ENCODE data around the gene SIPA1L3.

SIPA1L3 gene

GRCh38 chr19:37930416-37930815 is 23.4 kb downstream of the SIPA1L3 start:
- Histone ChIP-seq H3K4me3 (no peak overlapping the region), H3K36me3 (peaks cover 10% of the 10 kb centered on the region), H4K20me1 (no peaks in the 10 kb centered on the region; the same call in 1 of the 2 replicates), H3K4me2 (peak overlapping the region; percentile 96; the same call in 1 of the 2 replicates), H3K27ac (no peak overlapping the region), H3K9me3 (peaks cover 9% of the 10 kb centered on the region), H3K9ac (no peak overlapping the region), H3K27me3 (no peaks in the 10 kb centered on the region), H3K4me1 (peaks cover 82% of the 10 kb centered on the region)
- TF ChIP-seq Cebpa-rat (IDR thresholded peaks at IDR 0.05): no peak

GRCh38 chr19:37931881-37932655 is 25.1 kb downstream of the SIPA1L3 start:
- Histone ChIP-seq H3K4me2 (peak overlapping the region; percentile 96), H3K4me1 (peaks cover 67% of the 10 kb centered on the region), H4K20me1 (no peaks in the 10 kb centered on the region; the same call in 1 of the 2 replicates), H3K4me3 (peak overlapping the region; percentile 61), H3K9ac (peak overlapping the region; percentile 74), H3K9me3 (peaks cover 24% of the 10 kb centered on the region), H3K27ac (peak overlapping the region; percentile 79), H3K27me3 (no peaks in the 10 kb centered on the region), H3K36me3 (peaks cover 22% of the 10 kb centered on the region)
- TF ChIP-seq Cebpa-rat (IDR thresholded peaks at IDR 0.05): no peak

GRCh38 chr19:37932985-37933936 is 26.3 kb downstream of the SIPA1L3 start:
- peaks cover 24% of the 10 kb centered on the region for H3K9me3 ChIP-seq
- H3K9ac ChIP-seq: peak overlapping the region; percentile 74
- peaks cover 22% of the 10 kb centered on the region for H3K36me3 ChIP-seq
- peak overlapping the region; percentile 79 for H3K27ac ChIP-seq
- peaks cover 61% of the 10 kb centered on the region for H3K4me1 ChIP-seq
- H4K20me1 ChIP-seq: no peaks in the 10 kb centered on the region; the same call in 1 of the 2 replicates
- H3K4me3 ChIP-seq: peak overlapping the region; percentile 61; the same call in 1 of the 2 replicates
- peak overlapping the region; percentile 96 for H3K4me2 ChIP-seq
- no peak for TF ChIP-seq Cebpa-rat (IDR thresholded peaks at IDR 0.05)
- H3K27me3 ChIP-seq: no peaks in the 10 kb centered on the region

GRCh38 chr19:37933937-37934358 is 26.9 kb downstream of the SIPA1L3 start:
- Histone ChIP-seq H4K20me1 (no peaks in the 10 kb centered on the region; the same call in 1 of the 2 replicates), H3K36me3 (peaks cover 27% of the 10 kb centered on the region), H3K4me2 (peak overlapping the region; percentile 96), H3K4me3 (no peak overlapping the region), H3K9me3 (peaks cover 24% of the 10 kb centered on the region), H3K9ac (no peak overlapping the region), H3K27ac (no peak overlapping the region), H3K4me1 (peaks cover 54% of the 10 kb centered on the region), H3K27me3 (no peaks in the 10 kb centered on the region)
- TF ChIP-seq Cebpa-rat (IDR thresholded peaks at IDR 0.05): no peak

- Histone ChIP-seq H4K20me1 (no peaks in the 10 kb centered on the region; the same call in 1 of the 2 replicates), H3K4me1 (peaks cover 40% of the 10 kb centered on the region), H3K4me3 (no peak overlapping the region), H3K4me2 (no peak overlapping the region), H3K27ac (no peak overlapping the region), H3K9me3 (peaks cover 24% of the 10 kb centered on the region), H3K9ac (no peak overlapping the region), H3K27me3 (no peaks in the 10 kb centered on the region), H3K36me3 (peaks cover 38% of the 10 kb centered on the region)
- TF ChIP-seq Cebpa-rat (IDR thresholded peaks at IDR 0.05): no peak
These were observed 28.3 kb downstream of the SIPA1L3 start for GRCh38 chr19:37935341-37935740.

- no peak overlapping the region for H3K27ac ChIP-seq
- H3K27me3 ChIP-seq: no peaks in the 10 kb centered on the region
- no peak overlapping the region for H3K9ac ChIP-seq
- no peak overlapping the region for H3K4me2 ChIP-seq
- H3K9me3 ChIP-seq: peaks cover 24% of the 10 kb centered on the region
- no peak overlapping the region for H3K4me3 ChIP-seq
- no peak for TF ChIP-seq Cebpa-rat (IDR thresholded peaks at IDR 0.05)
- no peaks in the 10 kb centered on the region; the same call in 1 of the 2 replicates for H4K20me1 ChIP-seq
- H3K4me1 ChIP-seq: peaks cover 32% of the 10 kb centered on the region
- H3K36me3 ChIP-seq: peaks cover 38% of the 10 kb centered on the region
These were observed 29.2 kb downstream of the SIPA1L3 start for GRCh38 chr19:37936166-37936565.

- peaks cover 24% of the 10 kb centered on the region for H3K4me1 ChIP-seq
- no peaks in the 10 kb centered on the region; the same call in 1 of the 2 replicates for H4K20me1 ChIP-seq
- H3K27ac ChIP-seq: no peak overlapping the region
- peaks cover 38% of the 10 kb centered on the region for H3K36me3 ChIP-seq
- no peak overlapping the region for H3K4me3 ChIP-seq
- no peak overlapping the region for H3K4me2 ChIP-seq
- no peaks in the 10 kb centered on the region for H3K27me3 ChIP-seq
- peaks cover 24% of the 10 kb centered on the region for H3K9me3 ChIP-seq
- no peak for TF ChIP-seq Cebpa-rat (IDR thresholded peaks at IDR 0.05)
- no peak overlapping the region for H3K9ac ChIP-seq
These were observed 29.9 kb downstream of the SIPA1L3 start for GRCh38 chr19:37936886-37937285.

- Histone ChIP-seq H3K9ac (no peak overlapping the region), H3K4me3 (no peak overlapping the region), H3K4me2 (no peak overlapping the region), H3K36me3 (peaks cover 44% of the 10 kb centered on the region), H3K27ac (no peak overlapping the region), H3K9me3 (peaks cover 24% of the 10 kb centered on the region), H4K20me1 (peaks cover 7% of the 10 kb centered on the region; the same call in 1 of the 2 replicates), H3K27me3 (no peaks in the 10 kb centered on the region), H3K4me1 (peaks cover 10% of the 10 kb centered on the region)
- TF ChIP-seq Cebpa-rat (IDR thresholded peaks at IDR 0.05): no peak
These were observed 31.3 kb downstream of the SIPA1L3 start for GRCh38 chr19:37938353-37938752.

GRCh38 chr19:37941782-37942515 is 34.9 kb downstream of the SIPA1L3 start:
- Histone ChIP-seq H3K4me2 (no peak overlapping the region), H3K27ac (no peak overlapping the region), H3K4me3 (no peak overlapping the region), H3K9ac (no peak overlapping the region), H3K4me1 (no peaks in the 10 kb centered on the region), H3K9me3 (peaks cover 1% of the 10 kb centered on the region; the same call in 1 of the 2 replicates), H4K20me1 (peaks cover 16% of the 10 kb centered on the region; the same call in 1 of the 2 replicates), H3K36me3 (peaks cover 24% of the 10 kb centered on the region), H3K27me3 (no peaks in the 10 kb centered on the region)
- TF ChIP-seq Cebpa-rat (IDR thresholded peaks at IDR 0.05): no peak

Data from BLaER1 (cell line).